Central memory CD4-positive, alpha-beta T cell (primary cell): Measurements from ENCODE around the gene BRD7.
A peak's percentile ranks its signal among the peaks of the same experiment; 100 is the strongest.

ENCODE experiments used
- DNase-seq: peaks from one replicate; pipeline ENCODE4 v3.0.0; 2022

Gene BRD7

GRCh38 chr16:50288920-50289319, 79.9 kb downstream of the BRD7 start:
- no peak for DNase-seq

GRCh38 chr16:50288026-50288425, 80.8 kb downstream of the BRD7 start:
- DNase-seq: no peak

GRCh38 chr16:50286681-50287080, 82.1 kb downstream of the BRD7 start:
- no peak for DNase-seq

GRCh38 chr16:50285406-50286003, 83.3 kb downstream of the BRD7 start:
- DNase-seq: no peak

- no peak for DNase-seq
Measured at GRCh38 chr16:50284131-50284911, 84.5 kb downstream of the BRD7 start.

- DNase-seq: no peak
Measured at GRCh38 chr16:50282955-50283631, 85.7 kb downstream of the BRD7 start.

GRCh38 chr16:50282010-50282538, 86.7 kb downstream of the BRD7 start:
- peak; percentile 65 for DNase-seq

- no peak for DNase-seq
Measured at GRCh38 chr16:50281391-50282009, 87.3 kb downstream of the BRD7 start.

GRCh38 chr16:50280932-50281331, 87.9 kb downstream of the BRD7 start:
- no peak for DNase-seq

- no peak for DNase-seq
Measured at GRCh38 chr16:50279504-50279865, 89.3 kb downstream of the BRD7 start.

GRCh38 chr16:50278251-50278650, 90.5 kb downstream of the BRD7 start:
- no peak for DNase-seq

- no peak for DNase-seq
Measured at GRCh38 chr16:50276801-50277555, 91.8 kb downstream of the BRD7 start.

GRCh38 chr16:50276326-50276640, 92.5 kb downstream of the BRD7 start:
- no peak for DNase-seq

- DNase-seq: no peak
Measured at GRCh38 chr16:50275428-50276325, 93.1 kb downstream of the BRD7 start.

GRCh38 chr16:50275098-50275415, 93.7 kb downstream of the BRD7 start:
- DNase-seq: no peak

GRCh38 chr16:50274326-50275097, 94.3 kb downstream of the BRD7 start:
- peak; percentile 63 for DNase-seq

GRCh38 chr16:50273888-50274325, 94.9 kb downstream of the BRD7 start:
- DNase-seq: peak; percentile 34

GRCh38 chr16:50273382-50273690, 95.5 kb downstream of the BRD7 start:
- no peak for DNase-seq

- no peak for DNase-seq
Measured at GRCh38 chr16:50272687-50273381, 96.0 kb downstream of the BRD7 start.

GRCh38 chr16:50272111-50272571, 96.6 kb downstream of the BRD7 start:
- no peak for DNase-seq
